Lower lobe of right lung (tissue), 2 donors: ENCODE measurements around the gene CHRNE. TPM values are rescaled to one million over a fixed set of nuclear protein-coding genes. Genes with fewer than 3 reads are reported as not detected.

ENCODE experiments used
- ATAC-seq, 2 donors: fragments of 200-7000 bp; cut with Tn5 transposase; one replicate each; pipeline ENCODE4 v1.9.1; 2020 to 2022; ENCODE audit warnings: mild to moderate bottlenecking in 2 of 2, moderate library complexity in 2 of 2
- DNase-seq: peaks from one replicate; pipeline ENCODE4 v3.0.0-alpha.2; 2020
- H3K27ac ChIP-seq: fragments of 200-600 bp; one replicate; pipeline ENCODE4 v1.8.0; 2022
- H3K27me3 ChIP-seq: fragments of 200-600 bp; one replicate; pipeline ENCODE4 v1.8.0; 2022; ENCODE audit warnings: low read depth
- H3K36me3 ChIP-seq: fragments of 200-600 bp; one replicate; pipeline ENCODE4 v1.8.0; 2022; ENCODE audit warnings: mild to moderate bottlenecking
- H3K4me1 ChIP-seq: fragments of 200-600 bp; one replicate; pipeline ENCODE4 v1.8.0; 2022
- H3K4me3 ChIP-seq: fragments of 200-600 bp; one replicate; pipeline ENCODE4 v1.8.0; 2022; ENCODE audit warnings: mild to moderate bottlenecking
- H3K9me3 ChIP-seq: fragments of 200-600 bp; one replicate; pipeline ENCODE4 v1.8.0; 2022
- CTCF ChIP-seq: fragments of 200-600 bp; IDR thresholded peaks from one replicate; pipeline ENCODE4 v1.8.0; 2022; ENCODE audit warnings: antibody characterized with exemption, mild to moderate bottlenecking
- intact Hi-C: fragments of 100-400 bp; cut with DNase I; formaldehyde crosslinking; loops from one replicate; pipeline ENCODE4 v1.11.0; 2022
- total RNA-seq: library from RNA; stranded (reverse); fragmentation: NEBNext Ultra II Directional; extraction: Animal tissue kit (Norgen Biotek cat#: 25700); gene quantifications from one replicate; pipeline ENCODE4 v1.2.1, GENCODE V29; 2021
- donor health status: DM: no; HTN: yes; CAD: no; lungs with severe emphysema.

CHRNE gene
- total RNA-seq, 1 donor from 2014 or later = 0.71 TPM

- Histone ChIP-seq H3K36me3 (peaks cover 17% of the 10 kb centered on the region), H3K27ac (peak overlapping the region; percentile 47), H3K4me3 (no peak overlapping the region), H3K4me1 (peaks cover 60% of the 10 kb centered on the region), H3K27me3 (no peaks in the 10 kb centered on the region), H3K9me3 (no peaks in the 10 kb centered on the region)
- ATAC-seq (no peak), DNase-seq (no peak)
- no peak for TF ChIP-seq CTCF
- intact Hi-C loops = no loop called here
Observed at GRCh38 chr17:4856937-4857314, 46.0 kb downstream of the CHRNE start.

- H3K27ac ChIP-seq = peak overlapping the region; percentile 47
- H3K4me3 ChIP-seq = no peak overlapping the region
- no peak for ATAC-seq
- DNase-seq = no peak
- H3K36me3 ChIP-seq = peaks cover 12% of the 10 kb centered on the region
- peaks cover 66% of the 10 kb centered on the region for H3K4me1 ChIP-seq
- no peaks in the 10 kb centered on the region for H3K9me3 ChIP-seq
- no peak for TF ChIP-seq CTCF
- intact Hi-C loops = no loop called here
- no peaks in the 10 kb centered on the region for H3K27me3 ChIP-seq
Observed at GRCh38 chr17:4856271-4856936, 46.5 kb downstream of the CHRNE start.

GRCh38 chr17:4854111-4854681, 48.7 kb downstream of the CHRNE start:
- TF ChIP-seq CTCF = no peak
- Histone ChIP-seq H3K4me1 (peaks cover 75% of the 10 kb centered on the region), H3K4me3 (no peak overlapping the region), H3K27me3 (no peaks in the 10 kb centered on the region), H3K9me3 (no peaks in the 10 kb centered on the region), H3K36me3 (peaks cover 1% of the 10 kb centered on the region), H3K27ac (peak overlapping the region; percentile 13)
- ATAC-seq (peak in 1 of 2 donors; percentile 30), DNase-seq (no peak)
- intact Hi-C loops = no loop called here

- Histone ChIP-seq H3K4me3 (no peak overlapping the region), H3K36me3 (no peaks in the 10 kb centered on the region), H3K4me1 (peaks cover 73% of the 10 kb centered on the region), H3K27me3 (no peaks in the 10 kb centered on the region), H3K9me3 (no peaks in the 10 kb centered on the region), H3K27ac (no peak overlapping the region)
- DNase-seq (no peak), ATAC-seq (peak in 1 of 2 donors; percentile 41)
- no peak for TF ChIP-seq CTCF
- intact Hi-C loops = no loop called here
Observed at GRCh38 chr17:4853208-4853671, 49.7 kb downstream of the CHRNE start.

GRCh38 chr17:4852567-4853207, 50.2 kb downstream of the CHRNE start:
- Histone ChIP-seq H3K27ac (no peak overlapping the region), H3K4me3 (no peak overlapping the region), H3K36me3 (no peaks in the 10 kb centered on the region), H3K27me3 (no peaks in the 10 kb centered on the region), H3K9me3 (no peaks in the 10 kb centered on the region), H3K4me1 (peaks cover 73% of the 10 kb centered on the region)
- no peak for ATAC-seq
- no peak for TF ChIP-seq CTCF
- no peak for DNase-seq
- intact Hi-C loops = no loop called here
